Heart right ventricle (tissue), 16 donors: Measurements from ENCODE around the gene PCIF1. TPM values are rescaled to one million over a fixed set of nuclear protein-coding genes. Genes with fewer than 3 reads are reported as not detected.

Experiments
- ATAC-seq, 8 donors: fragments of 200-7000 bp; cut with Tn5 transposase; one replicate each; pipeline ENCODE4 v1.9.1; 2020; ENCODE audit warnings: mild to moderate bottlenecking in 8 of 8, moderate library complexity in 8 of 8, moderate number of reproducible peaks in 1 of 8
- DNase-seq, 2 donors: peaks; one replicate each; pipeline ENCODE4 v3.0.0-alpha.2; 2020
- H3K27ac ChIP-seq, 10 donors: fragments of 200-600 bp; sonication (generic) in 2 of 10; one replicate each; pipeline versions ENCODE4 v1.5.0 to v1.8.0; 2020 to 2022; ENCODE audit warnings: mild to moderate bottlenecking in 3 of 10
- H3K27me3 ChIP-seq, 7 donors: fragments of 200-600 bp; one replicate each; pipeline ENCODE4 v1.8.0; 2021 to 2022; ENCODE audit warnings: mild to moderate bottlenecking in 2 of 7
- H3K36me3 ChIP-seq, 9 donors: fragments of 200-600 bp; sonication (generic) in 1 of 9; one replicate each; pipeline versions ENCODE4 v1.5.0 to v1.8.0; 2020 to 2022; ENCODE audit warnings: mild to moderate bottlenecking in 2 of 9
- H3K4me1 ChIP-seq, 9 donors: fragments of 200-600 bp; sonication (generic) in 1 of 9; one replicate each; pipeline versions ENCODE4 v1.5.0 to v1.8.0; 2020 to 2022; ENCODE audit warnings: mild to moderate bottlenecking in 4 of 9
- H3K4me3 ChIP-seq, 10 donors: fragments of 200-600 bp; sonication (generic) in 2 of 10; one replicate each; pipeline versions ENCODE4 v1.5.0 to v1.8.0; 2020 to 2022; ENCODE audit warnings: mild to moderate bottlenecking in 7 of 10, moderate library complexity in 2 of 10
- H3K9me3 ChIP-seq, 11 donors: fragments of 200-600 bp in 10 of 11; sonication (generic) in 2 of 11; one replicate each; pipeline versions ENCODE4 v1.5.0 to v1.8.0; 2013 to 2022; ENCODE audit warnings: mild to moderate bottlenecking in 2 of 11, control low read depth in 1 of 11, moderate library complexity in 1 of 11
- WGBS, 2 donors: extraction: QIAGEN DNeasy Blood & Tissue Kit; methylation state at CpG; one replicate each; pipeline ENCODE4 v1.1.7; 2013; ENCODE audit warnings: inconsistent platforms in 1 of 2; 5-methylcytosine and 5-hydroxymethylcytosine counted together
- intact Hi-C, 10 donors: fragments of 100-400 bp; cut with DNase I; formaldehyde crosslinking; loops; one replicate each; pipeline versions ENCODE4 v1.11.1 to v1.14.2; 2022
- long read RNA-seq, 3 donors: library from polyadenylated mRNA; unstranded; transcript quantifications; one replicate each; pipeline ENCODE4 v2.0.0, GENCODE V29; 2020 to 2021
- polyA plus RNA-seq, 2 donors: library from polyadenylated mRNA; stranded (reverse); fragments of 200-250 nt; gene quantifications; one replicate each; pipeline ENCODE4 v1.2.3, GENCODE V29; 2013
- total RNA-seq, 10 donors: library from RNA; stranded (reverse); fragmentation: NEBNext Ultra II Directional in 3 of 10; extraction: Animal tissue kit (Norgen Biotek cat#: 25700) in 3 of 10; gene quantifications; one replicate each; pipeline versions ENCODE4 v1.2.1 to v1.2.4, GENCODE V29; 2021 to 2023
- TF ChIP-seq, protein P1 (sequence below), 9 donors: fragments of 200-600 bp; sonication (generic) in 2 of 9; IDR thresholded peaks; one replicate each; pipeline versions ENCODE4 v1.5.0 to v1.8.0; 2021 to 2022; ENCODE audit warnings: antibody characterized with exemption in 9 of 9, mild to moderate bottlenecking in 5 of 9, moderate library complexity in 1 of 9
- donor health status: Arrhythmogenic right ventricular cardiomyopathy.
- donor health status: ischemic (EF 13 %, LVEDD 7.1; RV severe dilation, severe dysfunction).
- donor health status: healthy with polysubstance abuse.
- donor health status: DM: no; HTN: yes; CAD: no.
- donor health status: DM: no; HTN: no; CAD: no.
- donor health status: ischemic (EF 25% LVEDD 6.9; RV normal size, moderate dysfunction).
- donor health status: ischemic (EF 25% LVEDD 5.7; RV mildly dilated, moderate dysfunction).
- donor health status: healthy.
- donor health status: DM: yes; HTN: yes; CAD: no.
- donor health status: Ischemic cardiomyopathy.
- donor health status: ischemic (EF 35%, LVEDD 5.7; RV mildly dilated, moderate dysfunction).
- donor health status: nonischemic (EF 11% LVEDD 7.7; RV severe dilation, severe dysfunction).
- donor health status: DM: yes; HTN: yes; CAD: no.
- donor health status: PGD.
- donor health status: ischemic (EF 29% LVEDD 5.4; RV normal size, mild dysfunction).
- donor health status: nonischemic (EF 23%, LVEDD 6.1; RV moderate dilation, normal function).

PCIF1 gene
- total RNA-seq (10 to 100 TPM; 23.6 to 33.1 (median 27.4) TPM), polyA plus RNA-seq (10 to 100 TPM; 20.8 to 28.8 TPM)
- long read RNA-seq, donor 1, transcript PCIF1-201 (17 exons, 2,747 nt): major isoform, 24 of 38 reads
- long read RNA-seq, donor 1, partial matches to known transcripts: 6 of 38 reads
- long read RNA-seq, donor 1, other reads (novel, unspliced or antisense): 4 of 38 reads
- long read RNA-seq, donor 2, transcript PCIF1-201 (17 exons, 2,747 nt): major isoform, 28 of 57 reads
- long read RNA-seq, donor 2, transcript PCIF1-203 (2 exons, 627 nt): minor isoform, 8 of 57 reads
- long read RNA-seq, donor 2, partial matches to known transcripts: 14 of 57 reads
- long read RNA-seq, donor 2, other reads (novel, unspliced or antisense): 7 of 57 reads
- long read RNA-seq, donor 3, transcript PCIF1-201 (17 exons, 2,747 nt): major isoform, 56 of 88 reads
- long read RNA-seq, donor 3, partial matches to known transcripts: 18 of 88 reads
- long read RNA-seq, donor 3, other reads (novel, unspliced or antisense): 14 of 88 reads

DNA sequence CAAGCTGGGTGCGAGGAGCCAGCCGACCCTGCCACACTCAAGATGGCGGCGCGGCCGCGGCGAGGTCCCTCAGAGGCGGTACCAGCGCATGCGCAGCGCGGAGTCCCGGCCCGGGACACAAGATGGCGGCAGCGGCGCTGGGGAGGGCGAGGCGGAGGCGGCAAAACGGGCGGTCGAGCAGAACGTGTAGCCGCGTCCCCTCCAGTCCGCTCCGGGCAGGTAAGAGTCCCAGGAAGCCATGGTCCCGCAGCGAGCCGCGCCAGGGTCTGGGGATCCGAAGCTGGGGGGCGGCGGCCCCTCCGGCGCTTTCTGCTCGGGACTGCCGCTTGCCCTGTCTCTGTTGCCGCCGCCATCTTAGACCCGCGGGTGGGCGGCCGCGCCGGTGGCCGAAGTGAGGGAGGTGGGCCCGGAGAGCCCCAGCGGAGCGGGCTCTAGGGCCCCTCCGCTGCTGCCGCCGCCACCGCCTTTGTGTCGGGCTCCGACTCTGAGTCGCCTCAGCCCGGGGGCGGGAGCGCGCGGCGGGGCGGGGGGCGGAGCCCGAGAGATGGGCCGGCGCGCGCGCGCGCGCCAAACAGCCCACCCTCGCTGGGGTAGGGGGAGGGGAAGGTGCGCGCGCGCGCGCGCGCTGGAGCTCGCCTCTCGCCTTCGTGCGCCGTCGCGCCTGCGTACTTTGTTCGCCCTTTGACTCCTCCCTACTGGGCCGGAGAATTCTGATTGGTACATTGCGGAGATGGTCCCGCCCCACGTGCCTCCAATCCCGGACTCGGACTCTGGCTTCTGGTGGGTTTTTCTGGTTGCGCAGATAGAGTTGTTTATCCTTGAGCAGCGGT, at the start of gene PCIF1:
Gene PCIF1 (plus strand): TSS at position 98 of the 830 bp plus-strand sequence. CDS start 4,317 bp downstream, outside the sequence.
- Histone ChIP-seq H3K27me3 (no peaks in the 10 kb centered on the region), H3K27ac (peak within 1 kb of the TSS; percentile 99 to 100 (median 100)), H3K4me3 (peak within 1 kb of the TSS; percentile 64 to 100 (median 96)), H3K9me3 (no peaks in the 10 kb centered on the region), H3K4me1 (peaks cover 0 to 38% (median 23%) of the 10 kb centered on the region in 9 donors), H3K36me3 (peaks cover 0 to 36% (median 27%) of the 10 kb centered on the region in 9 donors)
- ATAC-seq (peak; percentile 88 to 94 (median 92)), DNase-seq (peak; percentile 98 to 99)
- intact Hi-C loops: loop anchor here in 6 of 10 donors (1.0 to 10.0 kb wide), 6 partner anchors 24 to 110 kb away; partner anchors contain the start of genes CTSA (in 5 of the 6), NEURL2 (in 5 of the 6), TNNC2 (in 1 of the 6) and ZNF335 (in 1 of the 6)
- WGBS, 2 donors: 0 to 1% methylated on average over 81 to 91 of the region's 102 CpGs
- TF ChIP-seq, protein P1, sequence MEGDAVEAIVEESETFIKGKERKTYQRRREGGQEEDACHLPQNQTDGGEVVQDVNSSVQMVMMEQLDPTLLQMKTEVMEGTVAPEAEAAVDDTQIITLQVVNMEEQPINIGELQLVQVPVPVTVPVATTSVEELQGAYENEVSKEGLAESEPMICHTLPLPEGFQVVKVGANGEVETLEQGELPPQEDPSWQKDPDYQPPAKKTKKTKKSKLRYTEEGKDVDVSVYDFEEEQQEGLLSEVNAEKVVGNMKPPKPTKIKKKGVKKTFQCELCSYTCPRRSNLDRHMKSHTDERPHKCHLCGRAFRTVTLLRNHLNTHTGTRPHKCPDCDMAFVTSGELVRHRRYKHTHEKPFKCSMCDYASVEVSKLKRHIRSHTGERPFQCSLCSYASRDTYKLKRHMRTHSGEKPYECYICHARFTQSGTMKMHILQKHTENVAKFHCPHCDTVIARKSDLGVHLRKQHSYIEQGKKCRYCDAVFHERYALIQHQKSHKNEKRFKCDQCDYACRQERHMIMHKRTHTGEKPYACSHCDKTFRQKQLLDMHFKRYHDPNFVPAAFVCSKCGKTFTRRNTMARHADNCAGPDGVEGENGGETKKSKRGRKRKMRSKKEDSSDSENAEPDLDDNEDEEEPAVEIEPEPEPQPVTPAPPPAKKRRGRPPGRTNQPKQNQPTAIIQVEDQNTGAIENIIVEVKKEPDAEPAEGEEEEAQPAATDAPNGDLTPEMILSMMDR (IDR thresholded peaks at IDR 0.05): peak in 2 of 9 donors; percentile 6 to 13

DNA sequence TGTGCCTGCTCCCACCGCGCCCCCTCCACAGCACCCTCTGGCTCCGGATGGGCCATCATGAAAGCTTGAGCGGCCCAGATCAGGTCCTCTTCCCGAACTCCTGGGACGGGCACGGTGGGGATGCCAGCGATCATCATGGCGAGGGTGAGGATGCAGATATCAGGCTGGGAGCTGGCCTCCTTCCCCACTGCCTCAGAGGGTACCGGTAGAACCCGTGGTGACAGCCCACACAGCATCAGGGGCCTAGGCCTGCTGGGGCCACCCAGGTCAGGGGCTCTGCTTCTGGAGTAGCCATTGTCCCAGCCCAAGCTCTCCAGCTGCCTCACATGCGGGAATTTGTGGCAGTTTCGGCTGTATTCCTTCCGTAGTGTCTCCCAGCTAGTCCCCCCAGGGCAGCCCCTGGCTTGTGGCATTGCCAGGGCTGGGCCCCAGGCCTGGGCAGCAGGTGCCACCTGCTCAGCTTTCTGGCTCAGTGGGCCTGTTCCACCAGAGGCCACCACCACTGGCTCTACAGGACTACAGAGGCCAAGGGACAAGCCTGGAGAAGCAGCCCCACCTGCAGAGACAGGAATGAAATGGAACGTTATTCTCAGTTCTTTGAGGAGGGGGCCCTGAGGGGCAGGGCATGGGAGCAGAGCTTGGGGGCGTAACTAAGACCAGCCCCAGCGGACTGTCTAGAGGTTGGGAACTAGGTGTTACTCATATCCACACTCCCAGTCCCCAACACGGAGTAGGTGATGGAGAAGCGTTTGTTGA, 47.7 kb upstream of the PCIF1 start:
- peaks cover 6 to 45% (median 38%) of the 10 kb centered on the region in 9 donors for H3K4me1 ChIP-seq
- DNase-seq (no peak), ATAC-seq (no peak)
- 90 to 92% methylated on average over 19 of the region's 19 CpGs for WGBS, 2 donors
- H3K36me3 ChIP-seq: peaks cover 0 to 72% (median 14%) of the 10 kb centered on the region in 9 donors
- no peak overlapping the region for H3K27ac ChIP-seq
- no peak overlapping the region for H3K4me3 ChIP-seq
- intact Hi-C loops: loop anchor here in 3 of 10 donors (10.0 kb wide), 3 partner anchors 52 to 78 kb away; partner anchors contain the start of gene SNX21 (in 1 of the 3)
- TF ChIP-seq, protein P1 (IDR thresholded peaks at IDR 0.05): no peak
- no peaks in the 10 kb centered on the region for H3K27me3 ChIP-seq
- no peaks in the 10 kb centered on the region for H3K9me3 ChIP-seq

DNA sequence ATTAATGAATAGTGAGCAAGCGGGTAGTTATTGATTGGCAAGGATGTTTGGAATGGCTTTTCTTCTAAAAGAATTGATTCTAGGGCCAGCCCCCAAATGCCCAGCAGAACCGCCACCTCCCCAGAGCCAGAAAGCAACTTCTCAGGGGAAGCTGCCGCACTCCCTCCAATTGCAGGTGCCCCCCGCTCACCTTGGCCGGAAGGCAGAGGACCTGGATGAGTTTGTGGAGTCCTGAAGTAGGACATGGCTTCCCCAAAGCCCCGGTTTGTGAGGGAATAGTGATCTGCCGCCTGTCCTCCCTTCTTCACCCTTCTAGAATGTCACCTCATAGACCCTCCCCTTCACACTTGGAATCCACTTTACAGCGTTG, 47.2 kb upstream of the PCIF1 start, which contains the start of gene SPATA25:
Gene SPATA25 (minus strand): TSS at position 277 of the 370 bp plus-strand sequence. CDS start 32 bp downstream, at position 245.
- no peak for DNase-seq
- no peak for ATAC-seq
- Histone ChIP-seq H3K4me1 (peaks cover 10 to 45% (median 38%) of the 10 kb centered on the region in 9 donors), H3K27ac (no peak within 1 kb of the TSS), H3K4me3 (no peak within 1 kb of the TSS), H3K36me3 (peaks cover 0 to 67% (median 14%) of the 10 kb centered on the region in 9 donors), H3K9me3 (no peaks in the 10 kb centered on the region), H3K27me3 (no peaks in the 10 kb centered on the region)
- WGBS, 2 donors: 94% methylated on average over 8 of the region's 8 CpGs
- intact Hi-C loops: loop anchor here in 3 of 10 donors (10.0 kb wide), 3 partner anchors 53 to 77 kb away; partner anchors contain the start of gene SNX21 (in 1 of the 3)
- TF ChIP-seq, protein P1 (IDR thresholded peaks at IDR 0.05): no peak
